WI38 (cell line): ENCODE measurements around the gene EVPL.

Source experiments
- H3K4me3 ChIP-seq: 2 replicates; pipeline ENCODE4 v1.5.1; 2011; ENCODE audit warnings: low read depth, mild to moderate bottlenecking, control low read depth, low read length
- CTCF ChIP-seq: IDR thresholded peaks from 2 replicates; pipeline ENCODE4 v1.5.1; 2012; ENCODE audit warnings: low read depth, mild to moderate bottlenecking, control low read depth, low read length

EVPL gene

DNA sequence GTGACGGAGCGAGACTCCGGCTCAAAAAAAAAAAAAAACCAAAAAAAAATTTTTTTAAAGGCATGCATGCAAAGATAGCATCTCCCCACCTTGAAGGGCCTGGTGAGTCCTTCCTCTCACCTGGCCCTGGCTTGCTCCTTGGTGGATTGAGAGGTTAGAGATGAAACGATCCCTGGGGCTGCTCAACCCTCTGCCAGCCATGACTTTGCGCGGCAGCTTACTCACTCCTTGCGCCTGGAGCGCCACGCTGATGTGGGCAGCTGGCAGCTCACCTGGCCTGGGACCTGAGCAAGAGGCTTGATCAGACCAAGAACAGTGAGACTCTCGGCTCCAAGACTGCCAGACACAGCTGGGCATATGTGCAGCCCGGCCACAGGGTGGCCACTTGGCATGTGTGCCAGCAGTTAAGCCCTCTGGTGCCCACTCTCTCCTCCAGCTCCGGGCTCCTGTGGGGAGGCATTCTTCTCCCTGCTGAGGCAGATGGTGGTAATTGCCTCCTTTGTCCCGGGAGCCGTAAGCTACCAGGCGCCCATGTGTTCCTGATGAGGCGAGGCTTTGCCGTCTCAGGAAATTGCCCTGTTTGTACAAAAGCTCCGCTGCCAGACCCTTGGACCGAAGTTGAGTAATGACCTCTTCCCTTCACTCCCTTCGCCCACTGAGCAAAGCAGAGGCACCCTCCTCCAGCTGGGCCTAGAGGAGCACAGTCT, 5.1 kb upstream of the EVPL start:
- no peak for TF ChIP-seq CTCF

GRCh38 chr17:76026714-76027158, 370 bp downstream of the EVPL start:
- TF ChIP-seq CTCF: no peak
- H3K4me3 ChIP-seq: no peak overlapping the region

More for the DNA sequence above, 5.1 kb upstream of the EVPL start:
- no peak overlapping the region for H3K4me3 ChIP-seq

DNA sequence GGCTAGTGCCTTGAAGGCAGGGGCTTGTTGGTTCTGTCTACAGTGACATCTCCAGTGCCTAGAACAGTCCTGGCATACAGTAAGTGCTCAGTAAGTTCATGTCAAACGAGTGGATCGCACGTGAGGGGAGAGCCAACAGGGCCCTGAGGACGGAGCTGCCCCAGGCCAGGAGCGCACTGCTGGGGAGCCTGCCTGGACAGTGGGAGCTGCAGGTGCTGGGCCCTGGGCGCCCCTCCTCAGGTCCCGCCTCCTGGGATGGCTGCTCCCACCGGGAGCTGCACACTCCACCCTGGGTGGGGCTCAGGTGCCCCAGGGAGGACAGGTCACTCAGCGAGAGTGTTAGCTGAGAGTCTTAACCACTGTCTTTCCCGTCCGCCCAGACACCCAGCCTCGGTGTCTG, 1.8 kb downstream of the EVPL start:
- TF ChIP-seq CTCF: no peak

DNA sequence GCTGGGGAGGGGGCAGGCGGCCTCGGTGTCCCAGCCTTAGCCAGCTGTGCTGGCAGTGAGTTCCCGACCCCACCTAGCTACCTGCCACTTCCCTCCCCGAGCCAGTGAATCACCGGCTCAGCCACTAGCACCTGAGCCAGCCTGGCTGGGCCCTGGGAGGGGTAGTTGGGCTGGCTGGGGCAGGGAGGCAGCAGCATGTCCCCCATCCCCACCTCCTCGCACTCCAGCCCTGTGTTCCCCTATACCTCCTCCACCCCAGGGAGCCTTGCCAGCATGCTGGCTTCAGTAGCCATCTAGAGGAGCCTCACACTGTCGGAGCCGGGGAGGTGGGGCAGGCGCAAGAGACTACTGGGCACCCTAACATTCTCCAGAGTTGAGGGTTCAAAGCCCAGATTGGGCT, 2.8 kb downstream of the EVPL start:
- no peak overlapping the region for H3K4me3 ChIP-seq
- TF ChIP-seq CTCF: no peak

More for the DNA sequence above, 1.8 kb downstream of the EVPL start:
- H3K4me3 ChIP-seq: no peak overlapping the region

DNA sequence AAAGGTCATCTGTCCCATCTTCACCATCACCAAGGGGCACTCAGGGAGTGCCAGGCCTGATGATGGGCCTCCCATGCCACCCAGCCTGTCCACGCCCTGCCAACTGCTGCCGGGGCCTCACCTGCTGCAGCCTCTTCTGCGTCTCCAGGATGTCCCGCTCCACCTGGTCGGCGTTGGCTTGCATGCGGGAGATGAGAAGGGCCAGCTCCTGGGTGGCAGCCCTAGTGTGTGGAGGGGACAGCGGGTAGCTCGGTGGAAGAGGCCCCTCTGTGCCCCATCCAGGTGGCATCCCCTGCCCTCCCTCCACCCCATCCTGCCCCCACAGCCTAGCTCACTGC, 3.2 kb downstream of the EVPL start:
- TF ChIP-seq CTCF: no peak

GRCh38 chr17:76022973-76023899, 3.9 kb downstream of the EVPL start:
- no peak for TF ChIP-seq CTCF
- H3K4me3 ChIP-seq: no peak overlapping the region

More for the DNA sequence above, 3.2 kb downstream of the EVPL start:
- no peak overlapping the region for H3K4me3 ChIP-seq

- TF ChIP-seq CTCF: no peak
- no peak overlapping the region for H3K4me3 ChIP-seq
Measured at GRCh38 chr17:76022285-76022684, 4.8 kb downstream of the EVPL start.
